ENCODE results near the gene PDE1A. TPM values are rescaled to one million over a fixed set of nuclear protein-coding genes. Genes with fewer than 3 reads are reported as not detected.

PDE1A gene
- polyA plus RNA-seq, 4 donors = 19.7 to 25.6 (median 22.4) TPM

- DNase-seq (ENCODE audit: low read depth in 4 of 4, low spot score in 3 of 4) = no peak
Measured at GRCh38 chr2:182148344-182148743, 278.5 kb downstream of the PDE1A start.

GRCh38 chr2:182144776-182145165 is 282.1 kb downstream of the PDE1A start:
- no peak for DNase-seq (ENCODE audit: low read depth in 4 of 4, low spot score in 3 of 4)

GRCh38 chr2:182144041-182144775 is 282.6 kb downstream of the PDE1A start:
- DNase-seq (ENCODE audit: low read depth in 4 of 4, low spot score in 3 of 4) = no peak

GRCh38 chr2:182142062-182142461 is 284.8 kb downstream of the PDE1A start:
- no peak for DNase-seq (ENCODE audit: low read depth in 4 of 4, low spot score in 3 of 4)

- no peak for DNase-seq (ENCODE audit: low read depth in 4 of 4, low spot score in 3 of 4)
Measured at GRCh38 chr2:182134201-182134600, 292.6 kb downstream of the PDE1A start.

GRCh38 chr2:182133195-182133891 is 293.5 kb downstream of the PDE1A start:
- no peak for DNase-seq (ENCODE audit: low read depth in 4 of 4, low spot score in 3 of 4)

- DNase-seq (ENCODE audit: low read depth in 4 of 4, low spot score in 3 of 4) = no peak
Measured at GRCh38 chr2:182132605-182133004, 294.2 kb downstream of the PDE1A start.

GRCh38 chr2:182128821-182129707 is 297.8 kb downstream of the PDE1A start:
- peak; percentile 16 to 36 (median 19) for DNase-seq (ENCODE audit: low read depth in 4 of 4, low spot score in 3 of 4)

GRCh38 chr2:182117196-182117595 is 309.6 kb downstream of the PDE1A start:
- DNase-seq (ENCODE audit: low read depth in 4 of 4, low spot score in 3 of 4) = no peak

- DNase-seq (ENCODE audit: low read depth in 4 of 4, low spot score in 3 of 4) = no peak
Measured at GRCh38 chr2:182116774-182117173, 310.1 kb downstream of the PDE1A start.

GRCh38 chr2:182115258-182115657 is 311.6 kb downstream of the PDE1A start:
- DNase-seq (ENCODE audit: low read depth in 4 of 4, low spot score in 3 of 4) = no peak

- no peak for DNase-seq (ENCODE audit: low read depth in 4 of 4, low spot score in 3 of 4)
Measured at GRCh38 chr2:182113334-182113733, 313.5 kb downstream of the PDE1A start.

GRCh38 chr2:182110347-182110746 is 316.5 kb downstream of the PDE1A start:
- no peak for DNase-seq (ENCODE audit: low read depth in 4 of 4, low spot score in 3 of 4)

- no peak for DNase-seq (ENCODE audit: low read depth in 4 of 4, low spot score in 3 of 4)
Measured at GRCh38 chr2:182103526-182103925, 323.3 kb downstream of the PDE1A start.

GRCh38 chr2:182101263-182101662 is 325.6 kb downstream of the PDE1A start:
- no peak for DNase-seq (ENCODE audit: low read depth in 4 of 4, low spot score in 3 of 4)

- no peak for DNase-seq (ENCODE audit: low read depth in 4 of 4, low spot score in 3 of 4)
Measured at GRCh38 chr2:182098648-182099047, 328.2 kb downstream of the PDE1A start.

- DNase-seq (ENCODE audit: low read depth in 4 of 4, low spot score in 3 of 4) = no peak
Measured at GRCh38 chr2:182097571-182098164, 329.2 kb downstream of the PDE1A start.

- no peak for DNase-seq (ENCODE audit: low read depth in 4 of 4, low spot score in 3 of 4)
Measured at GRCh38 chr2:182090486-182090885, 336.4 kb downstream of the PDE1A start.

Measured in right renal pelvis (tissue), 4 donors.